ENCODE results near the gene CAMSAP2. TPM values are rescaled to one million over a fixed set of nuclear protein-coding genes. Genes with fewer than 3 reads are reported as not detected.
A peak's percentile ranks its signal among the peaks of the same experiment; 100 is the strongest.

The CAMSAP2 gene
- total RNA-seq, 1 donor from 2014 or later, result 39.5 TPM

GRCh38 chr1:200837931-200838571 is 99.4 kb downstream of the CAMSAP2 start:
- H3K4me1 Mint-ChIP-seq (ENCODE audit: unreplicated experiment), result no peaks in the 10 kb centered on the region
- H3K27ac Mint-ChIP-seq (ENCODE audit: unreplicated experiment), result no peak overlapping the region
- H3K9me3 Mint-ChIP-seq (ENCODE audit: unreplicated experiment), result no peaks in the 10 kb centered on the region
- no peak overlapping the region for H3K4me3 Mint-ChIP-seq (ENCODE audit: unreplicated experiment)
- no peak for DNase-seq (ENCODE audit: low spot score)
- no peaks in the 10 kb centered on the region for H3K27me3 Mint-ChIP-seq (ENCODE audit: unreplicated experiment)
- peaks cover 14% of the 10 kb centered on the region for H3K36me3 Mint-ChIP-seq (ENCODE audit: low read depth, unreplicated experiment)
- peak; percentile 59 for TF ChIP-seq CTCF (IDR thresholded peaks at IDR 0.05; ENCODE audit: unreplicated experiment)

GRCh38 chr1:200838676-200839445 is 100.2 kb downstream of the CAMSAP2 start:
- DNase-seq (ENCODE audit: low spot score), result no peak
- Mint-ChIP-seq H3K9me3 (ENCODE audit: unreplicated experiment) (no peaks in the 10 kb centered on the region), H3K36me3 (ENCODE audit: low read depth, unreplicated experiment) (peaks cover 14% of the 10 kb centered on the region), H3K4me3 (ENCODE audit: unreplicated experiment) (no peak overlapping the region), H3K27ac (ENCODE audit: unreplicated experiment) (no peak overlapping the region), H3K4me1 (ENCODE audit: unreplicated experiment) (no peaks in the 10 kb centered on the region), H3K27me3 (ENCODE audit: unreplicated experiment) (no peaks in the 10 kb centered on the region)
- no peak for TF ChIP-seq CTCF (IDR thresholded peaks at IDR 0.05; ENCODE audit: unreplicated experiment)

- no peak overlapping the region for H3K27ac Mint-ChIP-seq (ENCODE audit: unreplicated experiment)
These were observed 106.7 kb downstream of the CAMSAP2 start for GRCh38 chr1:200845360-200845759.

GRCh38 chr1:200846398-200846797 is 107.7 kb downstream of the CAMSAP2 start:
- Mint-ChIP-seq H3K9me3 (ENCODE audit: unreplicated experiment) (no peaks in the 10 kb centered on the region), H3K4me1 (ENCODE audit: unreplicated experiment) (no peaks in the 10 kb centered on the region), H3K36me3 (ENCODE audit: low read depth, unreplicated experiment) (peaks cover 29% of the 10 kb centered on the region), H3K27me3 (ENCODE audit: unreplicated experiment) (no peaks in the 10 kb centered on the region), H3K4me3 (ENCODE audit: unreplicated experiment) (no peak overlapping the region), H3K27ac (ENCODE audit: unreplicated experiment) (no peak overlapping the region)
- TF ChIP-seq CTCF (IDR thresholded peaks at IDR 0.05; ENCODE audit: unreplicated experiment), result no peak
- DNase-seq (ENCODE audit: low spot score), result no peak

More at GRCh38 chr1:200845360-200845759, 106.7 kb downstream of the CAMSAP2 start:
- Mint-ChIP-seq H3K9me3 (ENCODE audit: unreplicated experiment) (no peaks in the 10 kb centered on the region), H3K4me1 (ENCODE audit: unreplicated experiment) (no peaks in the 10 kb centered on the region), H3K36me3 (ENCODE audit: low read depth, unreplicated experiment) (peaks cover 23% of the 10 kb centered on the region), H3K4me3 (ENCODE audit: unreplicated experiment) (no peak overlapping the region), H3K27me3 (ENCODE audit: unreplicated experiment) (no peaks in the 10 kb centered on the region)
- TF ChIP-seq CTCF (IDR thresholded peaks at IDR 0.05; ENCODE audit: unreplicated experiment), result no peak
- DNase-seq (ENCODE audit: low spot score), result no peak

- no peak overlapping the region for H3K27ac Mint-ChIP-seq (ENCODE audit: unreplicated experiment)
- no peak for TF ChIP-seq CTCF (IDR thresholded peaks at IDR 0.05; ENCODE audit: unreplicated experiment)
- peaks cover 8% of the 10 kb centered on the region for H3K4me1 Mint-ChIP-seq (ENCODE audit: unreplicated experiment)
These were observed 110.7 kb downstream of the CAMSAP2 start for GRCh38 chr1:200849430-200849829.

More at GRCh38 chr1:200849430-200849829, 110.7 kb downstream of the CAMSAP2 start:
- no peaks in the 10 kb centered on the region for H3K9me3 Mint-ChIP-seq (ENCODE audit: unreplicated experiment)
- H3K4me3 Mint-ChIP-seq (ENCODE audit: unreplicated experiment), result no peak overlapping the region
- H3K27me3 Mint-ChIP-seq (ENCODE audit: unreplicated experiment), result no peaks in the 10 kb centered on the region
- DNase-seq (ENCODE audit: low spot score), result no peak
- H3K36me3 Mint-ChIP-seq (ENCODE audit: low read depth, unreplicated experiment), result peaks cover 35% of the 10 kb centered on the region

Measured in endothelial cell (in vitro differentiated cells).